HT1080 (cell line): ENCODE data around the gene MT1G. TPM values are rescaled to one million over a fixed set of nuclear protein-coding genes. Genes with fewer than 3 reads are reported as not detected.
"Not testable (repeated sequence)": the region's sequence is repeated elsewhere in the genome, so short reads cannot be mapped to it uniquely, and the experiment has no call there.

Experiments used
- DNase-seq: peaks from one replicate; pipeline ENCODE4 v3.0.0-alpha.2; 2015; ENCODE audit warnings: low read depth
- total RNA-seq: library from RNA; depleted of rRNA; stranded (reverse); fragments of >200 nt; shearing (Covaris generic); gene quantifications from 2 replicates; pipeline ENCODE4 v1.2.3, GENCODE V29; 2014

Gene MT1G
- total RNA-seq, 1 experiment from 2014 or later: 1.4 TPM

DNA sequence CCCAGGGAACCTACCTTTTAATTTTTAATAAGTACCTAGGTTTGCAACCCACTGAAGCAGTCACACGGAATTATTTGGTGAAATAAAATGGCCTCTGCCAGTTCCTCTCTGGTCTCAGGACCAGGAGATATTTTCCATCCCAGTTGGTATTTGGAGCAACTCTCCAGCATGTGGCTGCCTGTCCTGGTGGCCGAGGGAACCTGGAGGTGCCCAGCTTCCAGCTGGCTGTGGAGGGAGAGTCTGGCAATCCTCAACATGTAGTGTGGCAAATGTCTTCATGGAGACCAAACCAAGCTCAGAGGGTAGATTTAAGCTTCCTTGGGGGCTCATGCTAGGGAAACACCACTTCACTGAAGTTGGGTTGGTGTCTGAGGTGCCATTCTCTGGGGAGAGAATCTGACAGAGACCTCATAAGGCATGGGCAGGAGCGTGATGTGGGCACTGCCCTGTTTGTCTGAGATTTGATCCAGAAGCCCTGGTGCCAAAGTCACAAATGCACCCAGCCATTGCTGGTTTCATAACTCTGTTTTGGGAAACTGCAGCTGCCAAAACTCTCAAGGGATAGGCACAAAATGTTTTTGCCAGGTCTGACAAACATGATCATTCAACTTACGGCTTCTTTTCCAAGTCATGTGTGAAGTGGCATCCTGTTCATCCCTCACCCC lies 17.2 kb upstream of the MT1G start:
- no peak for DNase-seq

DNA sequence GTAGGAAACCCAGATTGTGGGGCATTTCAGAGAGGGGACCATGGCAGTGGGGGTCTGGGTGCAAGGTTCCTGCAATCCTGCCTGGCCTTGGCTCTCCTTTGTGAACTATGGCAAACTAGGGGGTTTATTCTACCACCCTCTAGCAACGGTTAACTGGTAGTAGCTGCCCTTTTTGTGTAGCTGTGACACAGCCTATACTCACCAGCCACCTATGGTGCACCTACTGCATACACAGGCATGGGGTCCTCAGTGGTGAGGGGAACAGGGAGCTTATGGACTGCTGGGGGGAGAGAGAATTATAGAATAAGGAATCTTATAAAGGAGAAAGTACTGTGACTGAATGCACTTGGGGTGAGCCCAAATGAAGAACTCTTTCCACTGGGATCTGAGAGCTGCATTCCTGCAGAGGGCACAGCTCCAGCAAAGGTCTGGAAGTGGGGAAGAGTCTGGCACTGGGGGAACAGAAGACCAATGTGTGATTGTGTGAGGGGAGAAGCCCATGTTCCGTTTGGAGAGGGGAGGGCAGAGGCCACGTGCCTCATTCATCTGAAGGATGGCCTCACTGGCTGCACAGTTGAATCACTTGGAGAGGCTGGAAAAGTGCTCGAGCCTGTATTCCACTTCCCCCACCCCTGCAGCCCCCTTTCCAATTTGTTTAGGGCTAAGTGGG lies 16.5 kb upstream of the MT1G start:
- DNase-seq: no peak

DNA sequence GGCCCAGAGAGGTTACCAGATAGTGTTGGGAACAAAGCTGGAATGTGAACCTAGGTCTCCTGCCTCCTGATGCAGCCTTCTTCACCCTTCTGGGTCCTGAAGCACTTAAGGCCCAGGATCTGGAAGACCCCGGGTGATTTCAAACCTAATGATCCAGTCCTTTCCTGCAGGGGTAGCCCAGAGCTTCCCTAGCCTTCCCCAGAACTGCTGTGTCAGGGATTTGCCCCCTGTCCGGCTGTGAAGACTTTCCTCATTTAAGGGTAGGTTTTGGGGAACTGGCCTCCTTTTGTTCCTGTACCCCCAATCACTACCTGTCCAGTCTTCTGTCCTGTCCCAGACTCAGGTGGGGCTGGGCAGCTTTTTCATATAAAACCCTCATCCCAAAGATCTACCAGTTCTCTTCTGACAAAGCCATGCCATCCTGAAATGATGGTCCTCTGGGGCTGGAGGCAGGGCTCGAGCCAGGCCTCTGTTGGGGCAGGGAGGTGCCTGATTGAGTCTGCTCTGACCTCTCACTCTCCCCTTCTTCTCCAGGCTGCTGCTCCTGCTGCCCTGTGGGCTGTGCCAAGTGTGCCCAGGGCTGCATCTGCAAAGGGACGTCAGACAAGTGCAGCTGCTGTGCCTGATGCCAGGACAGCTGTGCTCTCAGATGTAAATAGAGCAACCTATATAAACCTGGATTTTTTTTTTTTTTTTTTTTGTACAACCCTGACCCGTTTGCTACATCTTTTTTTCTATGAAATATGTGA lies 15.7 kb upstream of the MT1G start:
- DNase-seq: no peak

DNA sequence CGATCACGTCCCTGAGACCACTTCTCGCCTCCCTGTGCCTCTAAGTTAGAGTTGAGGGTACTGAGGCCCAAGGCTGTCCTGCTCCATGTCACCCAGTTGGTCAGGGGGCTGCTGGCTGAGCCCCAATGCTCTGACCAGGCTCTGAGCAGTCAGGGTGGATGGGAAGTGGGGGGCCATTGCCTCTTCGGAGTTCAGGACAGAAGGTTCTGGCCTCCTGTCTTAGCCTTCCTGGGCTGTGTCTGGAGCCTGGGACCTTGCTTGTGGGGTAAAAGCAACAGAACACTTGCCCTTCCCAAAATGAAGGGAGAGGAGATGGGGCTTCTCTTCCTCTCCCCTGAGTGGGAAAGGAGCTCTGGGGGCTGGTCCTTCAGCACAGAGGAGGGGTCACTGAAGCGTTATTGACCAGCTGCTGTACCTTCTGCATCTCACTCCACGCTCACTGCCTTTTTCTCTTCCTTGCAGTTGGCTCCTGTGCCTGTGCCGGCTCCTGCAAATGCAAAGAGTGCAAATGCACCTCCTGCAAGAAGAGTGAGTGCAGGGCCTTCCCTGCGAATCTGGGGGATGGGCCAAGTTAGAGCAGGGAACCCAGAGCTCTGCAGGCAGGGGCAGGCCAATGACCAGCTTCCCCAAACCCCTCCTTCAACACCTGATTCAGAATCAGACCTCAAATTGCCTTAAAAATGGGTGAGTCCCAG lies 15.0 kb upstream of the MT1G start:
- DNase-seq: no peak

DNA sequence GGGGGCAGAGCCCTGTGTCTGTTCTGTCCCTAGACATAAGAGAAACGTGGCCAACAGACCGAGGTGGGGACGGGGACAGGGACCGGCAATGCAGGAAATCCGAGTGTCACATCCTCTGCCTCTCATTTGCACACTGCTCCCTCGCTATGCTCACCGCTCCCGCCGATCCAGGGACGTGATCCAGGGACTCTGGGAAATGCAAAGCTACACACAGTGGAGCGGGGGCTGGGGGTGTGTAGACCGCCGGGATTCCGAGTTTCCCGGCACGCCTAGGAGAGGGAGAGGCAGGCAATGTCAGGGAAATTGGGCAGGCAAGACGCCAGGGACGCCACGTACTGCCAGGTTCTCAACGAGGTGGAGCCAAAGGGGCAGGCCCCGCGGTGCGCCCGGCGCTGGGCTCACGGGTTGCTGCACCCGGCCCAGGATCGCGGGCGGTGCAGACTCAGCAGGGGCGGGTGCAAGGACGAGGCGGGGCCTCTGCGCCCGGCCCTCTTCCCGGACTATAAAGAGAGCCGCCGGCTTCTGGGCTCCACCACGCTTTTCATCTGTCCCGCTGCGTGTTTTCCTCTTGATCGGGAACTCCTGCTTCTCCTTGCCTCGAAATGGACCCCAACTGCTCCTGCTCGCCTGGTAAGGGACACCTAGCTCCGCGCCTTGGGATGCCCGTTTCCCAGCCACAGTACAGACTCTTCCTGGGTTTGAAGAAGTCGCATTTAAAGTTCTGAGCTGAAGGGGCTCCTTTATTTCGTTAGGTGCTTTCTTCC lies 14.3 kb upstream of the MT1G start, which contains the start of gene MT1X:
TSS of gene MT1X (plus strand) at position 532 of the 764 bp plus-strand sequence. CDS start at position 603, 71 bp downstream.
- DNase-seq: peak; percentile 94

DNA sequence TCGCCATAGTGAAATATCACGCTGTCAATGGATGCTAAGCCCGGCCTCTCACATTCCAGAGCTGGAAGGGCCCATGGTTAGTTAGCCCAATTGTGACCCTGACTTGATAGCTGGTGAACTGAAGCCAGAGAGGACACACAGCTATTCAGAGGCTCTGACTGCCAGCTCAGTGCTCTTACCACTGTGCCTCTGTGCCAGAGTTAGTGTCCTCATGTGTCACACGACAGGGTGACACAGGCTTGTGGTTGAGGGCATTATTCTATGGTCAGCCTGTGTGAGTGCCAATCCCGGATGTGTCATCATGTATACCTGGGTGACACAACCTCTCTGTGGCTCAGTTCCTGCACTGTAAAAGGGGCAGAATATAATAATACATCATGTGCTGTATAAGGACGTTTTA lies 12.0 kb upstream of the MT1G start:
- peak; percentile 47 for DNase-seq

DNA sequence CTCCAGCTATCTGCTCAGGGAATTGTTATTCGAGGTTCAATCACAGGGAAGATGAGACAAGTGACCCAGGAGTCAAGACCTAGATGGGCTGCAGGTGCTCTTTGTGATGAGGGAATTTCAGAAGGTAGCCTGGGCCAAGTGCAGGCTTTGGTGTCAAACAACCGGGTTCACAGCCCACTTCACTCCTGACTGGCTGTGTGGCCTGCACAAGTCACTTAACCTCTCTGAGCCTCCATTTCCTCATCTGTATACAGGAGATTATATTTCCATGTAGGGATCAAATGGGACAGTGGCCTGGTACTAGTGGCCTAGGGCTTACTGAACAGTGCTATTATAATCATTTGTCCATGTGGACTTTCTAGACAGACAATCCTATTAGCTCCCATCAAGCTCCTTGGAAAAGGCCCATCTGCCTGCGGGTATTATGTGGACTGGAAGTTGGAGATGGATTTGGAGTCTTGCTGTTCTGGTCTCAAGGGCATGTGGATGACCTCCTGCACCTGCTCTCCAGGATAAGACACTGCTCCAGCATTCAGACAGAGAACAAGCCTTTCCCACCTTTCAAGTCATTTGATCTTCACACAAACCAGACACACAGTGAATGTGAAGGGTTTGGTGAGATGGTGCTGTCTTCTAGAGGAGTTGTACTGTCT lies 11.3 kb upstream of the MT1G start:
- no peak for DNase-seq

DNA sequence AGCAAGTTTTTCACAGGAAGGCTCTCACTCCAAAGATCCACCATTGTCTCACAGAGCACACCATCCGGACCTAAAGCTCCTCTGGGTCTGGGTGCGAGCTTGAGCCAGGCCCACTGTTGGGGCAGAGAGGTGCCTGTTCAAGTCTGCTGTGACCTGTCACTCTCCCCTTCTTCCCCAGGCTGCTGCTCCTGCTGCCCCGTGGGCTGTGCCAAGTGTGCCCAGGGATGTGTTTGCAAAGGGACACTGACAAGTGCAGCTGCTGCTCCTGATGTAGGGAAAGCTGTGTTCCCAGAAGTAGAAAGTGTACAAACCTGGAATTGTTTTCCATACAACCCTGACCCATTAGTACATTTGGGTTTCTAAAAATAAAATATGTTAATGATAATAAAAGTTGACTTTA lies 9.6 kb upstream of the MT1G start:
- no peak for DNase-seq

DNA sequence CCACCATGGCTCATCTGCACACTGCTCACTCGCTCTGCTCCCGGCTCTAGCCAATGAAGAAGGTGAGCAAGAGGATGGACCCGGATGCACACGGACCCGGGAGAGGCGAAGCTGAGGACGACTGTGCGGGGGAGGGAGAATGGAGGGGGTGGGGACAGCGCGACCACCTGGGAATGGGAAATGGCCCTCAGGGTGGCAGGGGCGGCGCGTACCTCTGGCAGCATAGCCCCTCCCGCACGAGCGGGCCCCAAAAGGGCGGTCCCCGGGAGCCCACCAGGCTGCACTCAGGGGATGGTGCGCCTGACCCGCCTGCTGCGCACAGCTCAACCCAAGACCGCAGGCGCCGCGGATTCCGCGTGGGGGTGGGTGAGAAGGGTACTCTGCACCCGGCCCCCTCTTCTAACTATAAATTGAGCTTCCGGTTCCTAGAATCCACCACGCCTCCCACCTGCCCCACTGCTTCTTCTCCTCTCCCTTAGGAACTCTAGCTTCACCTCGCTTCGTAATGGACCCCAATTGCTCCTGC lies 7.9 kb upstream of the MT1G start:
- no peak for DNase-seq

DNA sequence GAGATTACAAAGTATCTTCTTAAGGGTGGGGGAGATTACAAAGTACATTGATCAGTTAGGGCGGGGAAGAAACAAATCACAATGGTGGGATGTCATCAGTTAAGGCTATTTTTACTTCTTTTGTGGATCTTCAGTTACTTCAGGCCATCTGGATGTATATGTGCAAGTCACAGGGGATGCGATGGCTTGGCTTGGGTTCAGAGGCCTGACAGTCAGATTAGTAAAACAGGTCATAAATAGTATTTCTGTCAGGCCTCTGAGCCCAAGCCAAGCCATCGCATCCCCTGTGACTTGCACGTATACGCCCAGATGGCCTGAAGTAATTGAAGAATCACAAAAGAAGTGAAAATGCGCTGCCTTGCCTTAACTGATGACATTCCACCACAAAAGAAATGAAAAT lies 6.7 kb upstream of the MT1G start:
- not testable (repeated sequence) for DNase-seq

DNA sequence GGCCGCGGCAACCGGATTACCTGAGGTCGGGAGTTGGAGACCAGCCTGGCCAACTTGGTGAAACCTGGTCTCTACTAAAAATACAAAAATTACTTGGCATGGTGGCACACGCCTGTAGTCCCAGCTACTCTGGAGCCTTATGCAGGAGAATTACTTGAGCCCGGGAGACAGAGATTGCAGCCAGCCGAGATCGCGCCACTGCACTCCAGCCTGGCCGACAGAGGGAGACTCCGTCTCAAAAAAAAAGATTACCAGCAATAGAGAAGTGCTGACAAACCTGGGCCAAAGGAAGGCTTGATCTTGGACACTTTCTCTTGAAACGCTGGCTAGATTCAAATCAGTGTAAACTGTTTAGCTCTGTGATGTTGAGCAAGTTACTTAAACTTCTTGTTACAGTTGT lies 6.1 kb upstream of the MT1G start:
- peak; percentile 60 for DNase-seq

DNA sequence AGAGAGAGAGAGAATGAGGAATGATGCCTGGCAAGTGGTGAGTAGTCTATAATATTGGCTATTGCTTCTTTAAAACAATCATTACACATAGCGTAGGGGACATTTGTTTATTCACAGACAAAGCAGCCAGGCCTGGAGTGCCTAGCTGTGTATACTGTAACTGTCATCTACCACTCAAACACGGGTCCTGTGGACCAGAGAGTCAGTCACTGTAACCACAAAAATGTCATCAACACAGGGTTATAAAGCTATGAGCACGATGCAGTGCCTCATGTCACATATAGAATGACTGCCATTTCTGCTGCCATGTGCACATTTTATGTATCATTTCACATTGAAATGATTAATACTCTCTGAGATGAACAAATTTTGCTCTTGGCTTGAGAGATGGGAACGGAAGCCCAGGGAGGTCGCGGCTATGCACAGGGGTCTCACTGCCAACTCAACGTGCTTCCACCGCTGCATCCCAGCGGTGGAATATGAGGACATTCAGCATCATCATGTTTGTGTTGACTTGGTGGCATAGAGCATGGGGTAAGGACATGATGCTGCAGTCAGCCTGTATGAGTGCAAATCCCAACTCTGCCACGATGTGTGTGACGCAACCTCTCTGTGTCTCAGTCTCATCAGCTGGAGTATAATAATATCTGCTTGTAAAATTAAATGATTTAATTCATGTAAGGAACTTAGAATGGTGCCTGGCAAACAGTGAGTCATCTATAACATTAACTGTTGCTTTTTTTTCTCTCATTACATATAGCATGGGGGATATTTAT lies 5.1 kb upstream of the MT1G start:
- DNase-seq: no peak

DNA sequence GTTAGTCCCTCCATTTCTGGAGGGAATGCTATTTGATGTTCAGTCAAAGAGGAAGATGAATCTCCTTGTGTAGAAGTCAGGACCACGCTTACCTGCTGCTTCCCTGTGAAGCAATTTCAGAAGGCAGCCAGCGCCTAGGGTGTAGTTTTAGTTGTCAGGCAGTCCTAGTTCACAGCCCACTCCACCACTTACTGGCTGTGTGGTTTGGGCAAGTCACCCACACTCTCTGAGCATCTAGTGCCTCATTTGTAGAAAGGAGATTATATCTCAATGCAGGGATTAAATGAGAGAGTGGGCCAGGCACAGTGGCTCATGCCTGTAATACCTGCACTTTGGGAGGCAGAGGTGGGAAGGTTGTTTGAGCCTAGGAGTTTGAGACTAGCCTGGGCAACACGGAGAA lies 4.3 kb upstream of the MT1G start:
- not testable (repeated sequence) for DNase-seq

DNA sequence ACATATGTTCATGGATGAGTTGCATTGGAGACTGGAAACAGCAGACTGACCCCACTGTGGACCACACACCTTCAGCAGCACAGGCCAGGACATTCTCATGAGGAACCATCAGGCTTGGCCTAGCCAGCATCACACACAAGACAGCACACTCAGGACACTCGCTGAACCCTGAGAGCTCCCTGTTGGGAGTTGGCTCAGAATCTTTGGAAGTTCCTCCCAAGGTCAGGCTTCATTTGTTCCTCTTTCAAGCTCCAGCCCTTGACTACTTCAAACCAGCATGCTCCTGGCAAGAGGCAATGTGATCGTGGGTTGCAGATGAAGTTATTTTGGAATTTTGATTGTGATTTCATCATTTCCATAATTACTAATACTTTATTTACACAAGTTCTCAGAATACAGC lies 3.8 kb upstream of the MT1G start:
- DNase-seq: not testable (repeated sequence)

DNA sequence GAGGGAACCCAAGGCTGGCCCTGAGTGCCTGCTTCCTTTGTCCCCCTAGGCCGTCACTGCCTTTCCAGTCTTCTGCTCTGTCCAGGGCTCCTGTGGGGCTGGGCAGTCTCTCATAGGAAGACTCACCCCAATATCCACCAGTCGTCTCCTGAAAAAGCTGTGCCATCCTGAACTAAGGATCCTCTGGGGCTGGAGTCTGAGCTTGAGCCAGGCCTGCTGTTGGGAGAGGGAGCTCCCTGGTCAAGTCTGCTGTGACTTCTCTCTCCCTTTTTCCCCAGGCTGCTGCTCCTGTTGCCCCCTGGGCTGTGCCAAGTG lies 2.7 kb upstream of the MT1G start:
- no peak for DNase-seq

DNA sequence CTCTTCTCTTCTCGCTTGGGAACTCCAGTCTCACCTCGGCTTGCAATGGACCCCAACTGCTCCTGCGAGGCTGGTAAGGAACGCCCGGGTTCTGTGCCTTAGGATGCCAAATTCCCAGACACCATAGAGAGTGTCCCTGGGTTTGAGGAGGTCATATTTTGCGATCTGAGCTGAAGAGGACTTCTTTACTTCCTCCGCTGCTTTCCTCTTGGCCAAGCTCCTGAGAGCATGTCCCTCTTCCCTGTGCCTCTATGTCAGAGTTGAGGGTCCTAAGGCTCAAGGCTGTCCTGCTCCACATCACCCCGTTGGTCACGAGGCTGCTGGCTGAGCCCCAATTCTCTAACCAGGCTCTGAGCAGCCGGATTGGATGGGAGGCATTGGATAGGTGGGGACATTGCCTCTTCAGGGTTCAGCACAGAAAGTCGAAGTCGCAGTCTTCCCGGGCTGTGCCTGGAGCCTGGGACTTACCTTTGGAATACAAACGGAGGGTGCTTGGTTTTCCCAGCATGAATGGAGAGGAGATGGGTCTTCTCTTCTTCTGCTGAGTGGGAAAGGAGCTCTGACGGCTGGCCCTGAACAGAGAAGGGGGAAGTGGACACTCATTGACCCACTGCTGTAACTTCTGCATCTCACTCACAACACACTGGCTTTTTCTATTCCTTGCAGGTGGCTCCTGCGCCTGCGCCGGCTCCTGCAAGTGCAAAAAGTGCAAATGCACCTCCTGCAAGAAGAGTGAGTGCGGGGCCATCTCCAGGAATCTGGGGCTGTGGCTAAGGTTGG lies 2.2 kb upstream of the MT1G start:
- no peak for DNase-seq

DNA sequence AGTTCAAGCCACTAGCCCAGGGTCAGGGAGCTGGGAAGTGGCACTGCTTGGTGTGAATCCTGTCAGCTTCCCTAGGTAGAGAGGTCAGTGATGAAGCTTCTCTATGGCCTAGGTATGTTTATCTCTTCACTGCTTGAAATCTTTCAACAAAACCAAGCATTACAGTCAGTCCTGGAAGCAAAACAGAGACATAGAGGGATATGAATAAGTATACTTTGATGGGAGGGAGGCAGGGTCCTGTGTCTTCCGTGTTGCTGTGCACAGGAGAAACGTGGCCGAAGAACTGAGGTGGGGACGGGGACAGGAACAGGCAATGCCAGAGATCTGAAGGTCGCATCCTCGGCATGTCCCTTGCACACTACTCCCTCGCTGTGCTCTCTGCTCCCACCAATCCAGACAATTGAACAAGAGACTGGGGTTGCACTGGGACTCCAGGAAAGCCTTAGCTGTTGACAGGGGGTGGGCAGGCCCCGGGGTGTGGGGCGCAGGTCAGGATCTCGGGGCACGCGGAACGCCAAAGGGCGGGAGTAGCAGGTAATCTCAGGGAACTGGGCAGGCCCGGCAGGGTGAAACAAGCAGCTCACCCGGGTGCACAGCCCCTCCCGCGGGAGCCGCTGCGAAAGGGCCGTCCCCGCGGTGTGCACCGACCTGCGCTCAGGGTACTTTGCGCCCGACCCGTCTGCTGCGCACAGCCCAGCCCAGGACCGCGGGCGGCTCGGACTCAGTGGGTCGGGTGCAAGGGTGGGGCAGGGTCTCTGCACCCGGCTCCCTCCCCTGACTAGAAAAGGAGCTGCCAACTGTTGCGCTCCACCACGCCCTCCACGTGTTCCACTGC lies 1.4 kb upstream of the MT1G start, which contains the start of gene MT1H:
TSS of gene MT1H (plus strand) at position 810 of the 835 bp plus-strand sequence. CDS start 71 bp downstream, outside the sequence.
- no peak for DNase-seq
